Measurements from ENCODE around the gene BABAM2.

GRCh38 chr2:28359222-28360057, 468.9 kb downstream of the BABAM2 start:
- TF ChIP-seq POLR2A (IDR thresholded peaks at IDR 0.05; ENCODE audit: low read depth) (no peak), POLR2AphosphoS5 (IDR thresholded peaks at IDR 0.05) (no peak), EP300 (IDR thresholded peaks at IDR 0.05) (no peak)
- TF ChIP-seq, protein P1, sequence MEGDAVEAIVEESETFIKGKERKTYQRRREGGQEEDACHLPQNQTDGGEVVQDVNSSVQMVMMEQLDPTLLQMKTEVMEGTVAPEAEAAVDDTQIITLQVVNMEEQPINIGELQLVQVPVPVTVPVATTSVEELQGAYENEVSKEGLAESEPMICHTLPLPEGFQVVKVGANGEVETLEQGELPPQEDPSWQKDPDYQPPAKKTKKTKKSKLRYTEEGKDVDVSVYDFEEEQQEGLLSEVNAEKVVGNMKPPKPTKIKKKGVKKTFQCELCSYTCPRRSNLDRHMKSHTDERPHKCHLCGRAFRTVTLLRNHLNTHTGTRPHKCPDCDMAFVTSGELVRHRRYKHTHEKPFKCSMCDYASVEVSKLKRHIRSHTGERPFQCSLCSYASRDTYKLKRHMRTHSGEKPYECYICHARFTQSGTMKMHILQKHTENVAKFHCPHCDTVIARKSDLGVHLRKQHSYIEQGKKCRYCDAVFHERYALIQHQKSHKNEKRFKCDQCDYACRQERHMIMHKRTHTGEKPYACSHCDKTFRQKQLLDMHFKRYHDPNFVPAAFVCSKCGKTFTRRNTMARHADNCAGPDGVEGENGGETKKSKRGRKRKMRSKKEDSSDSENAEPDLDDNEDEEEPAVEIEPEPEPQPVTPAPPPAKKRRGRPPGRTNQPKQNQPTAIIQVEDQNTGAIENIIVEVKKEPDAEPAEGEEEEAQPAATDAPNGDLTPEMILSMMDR (IDR thresholded peaks at IDR 0.05) = no peak

Data from esophagus muscularis mucosa (tissue), 4 donors.